Measurements from ENCODE around the gene ABHD5.
A peak's percentile ranks its signal among the peaks of the same experiment; 100 is the strongest.
"Not testable (repeated sequence)": the region's sequence is repeated elsewhere in the genome, so short reads cannot be mapped to it uniquely, and the experiment has no call there.

The ABHD5 gene

DNA sequence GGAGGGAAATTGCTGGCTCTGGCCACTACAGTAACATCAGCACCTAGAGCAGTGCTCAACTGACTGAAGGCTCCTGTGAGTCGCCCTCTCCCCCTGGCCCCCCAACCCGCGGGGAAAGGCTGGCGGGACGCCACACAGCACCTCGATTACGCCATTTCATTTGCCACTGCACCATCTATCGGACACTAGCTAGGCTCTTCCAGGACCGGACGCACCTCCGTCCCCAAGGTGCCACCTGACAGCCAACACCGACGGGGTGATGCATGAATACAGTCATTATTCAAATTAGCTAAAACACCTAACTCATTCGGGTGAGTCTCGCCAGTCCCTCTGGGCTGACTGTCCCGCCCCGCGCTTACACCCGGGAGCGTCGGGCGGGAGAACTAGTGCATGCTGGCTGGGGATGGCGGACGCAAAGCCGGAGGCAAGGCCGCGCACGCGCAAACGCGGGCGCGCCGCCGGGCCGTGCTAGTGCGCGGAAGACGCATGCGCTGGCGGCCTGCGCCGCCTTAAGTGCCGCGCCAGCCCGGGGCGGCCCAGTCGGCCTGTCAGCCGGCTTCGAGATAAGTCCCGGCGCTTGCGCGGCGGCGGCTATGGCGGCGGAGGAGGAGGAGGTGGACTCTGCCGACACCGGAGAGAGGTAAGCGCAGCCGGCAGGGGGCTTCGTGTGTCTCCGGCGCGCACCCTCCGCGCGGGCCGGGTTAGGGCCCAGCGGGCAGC, at the start of gene ABHD5:
ABHD5 (plus strand) TSS at position 539 of the 720 bp plus-strand sequence; CDS start at position 594, 55 bp downstream.
- peak; percentile 76 for DNase-seq

DNA sequence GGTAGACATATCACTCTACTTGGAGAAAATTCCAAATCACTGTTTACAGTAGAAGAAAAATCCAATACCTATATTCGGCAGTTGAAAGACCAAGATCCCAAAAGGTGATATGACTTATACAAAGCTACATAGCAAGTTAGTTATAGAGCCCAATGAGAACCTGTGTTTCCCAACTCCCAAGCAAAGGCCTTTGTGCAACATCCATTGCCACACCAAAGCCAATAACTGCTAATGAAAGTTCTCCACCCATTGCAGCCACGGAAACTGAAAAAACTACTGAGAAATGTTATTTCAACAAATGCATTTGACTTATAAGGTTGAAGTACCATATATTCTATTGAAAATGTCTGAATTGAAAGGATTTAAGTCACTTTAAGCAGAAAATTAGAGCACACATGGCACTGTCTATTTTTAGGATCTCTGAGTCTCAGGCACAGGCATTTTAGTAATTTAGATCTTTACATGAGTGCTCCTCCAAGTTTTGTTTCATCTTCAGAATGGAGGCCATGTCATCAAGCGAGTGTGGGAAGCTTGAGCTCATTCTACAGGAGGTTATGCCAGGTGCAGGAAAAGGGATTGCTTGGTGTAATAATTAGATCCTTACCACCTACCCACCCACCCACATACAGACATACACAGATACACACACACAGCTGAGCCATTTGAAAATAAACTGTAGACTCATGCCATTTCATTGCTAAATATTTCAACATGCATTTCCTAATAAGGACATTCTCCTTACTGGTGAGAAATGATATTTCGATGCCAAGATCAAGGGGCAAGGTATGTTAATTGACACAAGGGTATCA, 49.2 kb upstream of the ABHD5 start:
- no peak for DNase-seq

- DNase-seq: no peak
Observed at GRCh38 chr3:43644443-43644842, 46.3 kb upstream of the ABHD5 start.

DNA sequence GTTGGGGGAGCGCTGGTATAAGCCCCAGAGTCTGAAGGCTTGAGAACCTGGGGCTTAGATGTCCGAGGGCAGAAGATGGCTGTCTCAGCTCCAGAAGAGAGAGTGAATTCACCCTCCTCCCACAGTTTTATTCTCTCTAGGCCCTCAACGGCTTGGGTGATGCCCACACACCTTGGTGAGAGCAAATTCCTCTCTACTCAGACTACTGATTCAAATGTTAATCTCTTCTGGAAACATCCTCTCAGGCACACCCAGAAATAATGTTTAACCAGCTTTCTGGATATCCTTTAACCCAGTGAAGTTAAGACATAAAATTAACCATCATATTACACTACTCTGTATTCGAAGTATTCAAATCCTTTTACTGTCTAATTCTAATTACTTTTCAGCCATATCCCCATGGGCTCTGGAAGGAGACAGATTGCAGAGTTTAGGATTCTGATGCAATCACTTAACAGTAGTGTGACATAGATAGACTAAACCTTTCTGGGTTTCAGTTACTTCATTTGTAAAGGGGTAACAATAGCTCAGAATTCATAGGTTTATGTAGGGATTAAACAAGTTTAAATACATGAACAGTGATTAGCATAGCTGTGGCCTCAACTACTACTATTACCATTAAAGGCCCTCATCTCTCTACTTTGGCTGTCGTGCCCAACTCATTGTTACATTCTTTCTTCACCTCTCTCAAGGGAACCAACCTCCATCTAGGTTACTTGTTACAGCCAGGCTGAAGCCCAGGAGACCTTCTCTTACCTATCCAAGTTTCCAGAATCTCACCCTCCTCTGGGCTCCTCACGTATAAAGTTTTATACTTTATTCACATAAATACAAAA, 43.2 kb upstream of the ABHD5 start:
- DNase-seq: no peak

DNA sequence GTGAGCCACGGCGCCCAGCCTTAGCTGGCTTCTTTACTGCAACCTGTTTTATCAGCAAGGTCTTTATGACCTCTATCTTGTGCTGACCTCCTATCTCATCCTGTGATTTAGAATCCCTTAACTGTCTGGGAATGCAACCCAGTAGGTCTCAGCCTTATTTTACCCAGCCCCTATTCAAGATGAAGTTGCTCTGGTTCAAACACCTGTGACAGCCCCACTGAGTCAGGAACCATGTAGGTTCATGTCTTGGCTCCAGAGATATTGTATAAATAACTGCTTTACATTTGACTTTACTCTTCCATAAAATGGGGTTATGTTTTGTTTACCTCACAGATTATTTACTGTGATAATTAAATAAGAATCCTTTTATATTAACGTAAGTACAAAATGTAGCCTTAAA, 41.8 kb upstream of the ABHD5 start:
- no peak for DNase-seq

- DNase-seq: no peak
Observed at GRCh38 chr3:43649365-43649968, 41.3 kb upstream of the ABHD5 start.

GRCh38 chr3:43650345-43650744, 40.4 kb upstream of the ABHD5 start:
- DNase-seq: no peak

DNA sequence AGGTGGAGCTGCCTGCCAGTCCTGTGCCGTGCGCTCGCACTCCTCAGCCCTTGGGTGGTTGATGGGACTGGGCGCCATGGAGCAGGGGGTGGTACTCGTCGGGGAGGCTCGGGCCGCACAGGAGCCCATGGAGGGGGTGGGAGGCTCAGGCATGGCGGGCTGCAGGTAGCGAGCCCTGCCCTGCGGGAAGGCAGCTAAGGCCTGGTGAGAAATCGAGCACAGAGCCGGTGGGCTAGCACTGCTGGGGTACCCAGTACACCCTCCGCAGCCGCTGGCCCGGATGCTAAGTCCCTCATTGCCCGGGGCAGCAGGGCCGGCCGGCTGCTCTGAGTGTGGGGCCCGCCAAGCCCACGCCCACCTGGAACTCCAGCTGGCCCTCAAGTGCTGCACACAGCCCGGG, 34.3 kb upstream of the ABHD5 start:
- DNase-seq: not testable (repeated sequence)

GRCh38 chr3:43659250-43659880, 31.4 kb upstream of the ABHD5 start:
- DNase-seq: no peak

DNA sequence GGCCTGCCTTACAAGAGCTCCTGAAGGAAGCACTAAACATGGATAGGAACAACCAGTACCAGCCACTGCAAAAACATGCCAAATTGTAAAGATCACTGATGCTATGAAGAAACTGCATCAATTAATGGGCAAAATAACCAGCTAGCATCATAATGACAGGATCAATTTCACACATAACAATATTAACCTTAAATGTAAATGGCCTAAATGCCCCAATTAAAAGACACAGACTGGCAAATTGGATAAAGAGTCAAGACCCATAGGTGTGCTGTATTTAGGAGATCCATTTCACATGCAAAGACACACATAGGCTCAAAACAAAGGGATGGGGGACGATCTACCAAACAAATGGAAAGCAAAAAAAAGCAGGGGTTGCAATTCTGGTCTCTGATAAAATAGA, 29.4 kb upstream of the ABHD5 start:
- not testable (repeated sequence) for DNase-seq

GRCh38 chr3:43665011-43665410, 25.7 kb upstream of the ABHD5 start:
- not testable (repeated sequence) for DNase-seq

- DNase-seq: no peak
Observed at GRCh38 chr3:43670635-43671522, 19.9 kb upstream of the ABHD5 start.

DNA sequence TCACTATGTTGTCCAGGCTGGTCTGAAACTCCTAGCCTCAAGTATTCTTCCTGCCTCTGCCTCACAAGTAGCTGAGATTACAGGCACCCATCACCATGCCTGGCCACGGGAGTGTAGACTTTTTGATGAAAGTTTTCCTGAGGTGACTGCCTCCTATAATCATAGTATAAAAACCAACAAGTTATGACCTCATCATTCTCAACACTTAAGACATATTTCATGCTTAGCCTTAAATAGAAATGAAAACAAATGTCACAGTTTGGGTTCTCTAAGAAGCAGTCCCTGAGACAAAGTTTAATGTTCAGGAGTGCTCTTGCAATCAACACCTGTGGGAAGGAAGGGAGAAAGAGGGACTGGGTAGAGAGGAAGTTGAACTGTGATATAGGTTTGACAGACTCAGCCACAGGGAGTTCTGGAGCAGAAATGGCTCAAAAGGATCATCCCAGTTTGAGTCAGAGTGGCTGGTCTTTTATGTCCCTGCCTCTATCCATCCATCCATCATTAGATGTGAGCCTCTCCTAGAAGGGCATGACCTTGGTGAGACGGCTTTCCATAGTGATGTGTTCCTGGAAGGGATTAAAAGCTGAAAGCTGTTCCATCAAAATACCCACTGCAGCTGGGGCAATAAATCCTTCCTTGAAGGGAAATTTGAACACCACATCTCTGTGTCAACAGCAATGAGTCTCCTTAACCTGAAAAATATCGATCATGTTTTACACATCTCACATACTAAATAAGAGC, 16.2 kb upstream of the ABHD5 start:
- no peak for DNase-seq

DNA sequence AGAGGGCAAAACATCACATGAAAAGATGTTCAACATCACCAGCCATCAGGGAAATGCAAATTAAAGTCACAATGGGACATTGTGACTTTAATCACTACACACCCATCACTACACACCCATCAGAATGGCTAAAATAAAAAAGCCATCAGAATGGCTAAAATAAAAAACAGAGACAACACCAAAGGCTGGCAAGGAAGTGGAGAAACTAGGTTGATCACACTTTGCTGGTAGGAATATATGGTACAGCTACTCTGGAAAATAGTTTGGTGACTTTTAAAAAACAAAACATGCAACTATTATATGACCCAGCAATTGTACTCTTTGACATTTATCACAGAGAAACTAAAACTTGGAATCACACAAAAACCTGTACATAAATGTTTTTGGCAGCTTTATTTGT, 15.1 kb upstream of the ABHD5 start:
- DNase-seq: no peak

- DNase-seq: no peak
Observed at GRCh38 chr3:43676441-43676840, 14.3 kb upstream of the ABHD5 start.

GRCh38 chr3:43678375-43678774, 12.4 kb upstream of the ABHD5 start:
- DNase-seq: not testable (repeated sequence)

DNA sequence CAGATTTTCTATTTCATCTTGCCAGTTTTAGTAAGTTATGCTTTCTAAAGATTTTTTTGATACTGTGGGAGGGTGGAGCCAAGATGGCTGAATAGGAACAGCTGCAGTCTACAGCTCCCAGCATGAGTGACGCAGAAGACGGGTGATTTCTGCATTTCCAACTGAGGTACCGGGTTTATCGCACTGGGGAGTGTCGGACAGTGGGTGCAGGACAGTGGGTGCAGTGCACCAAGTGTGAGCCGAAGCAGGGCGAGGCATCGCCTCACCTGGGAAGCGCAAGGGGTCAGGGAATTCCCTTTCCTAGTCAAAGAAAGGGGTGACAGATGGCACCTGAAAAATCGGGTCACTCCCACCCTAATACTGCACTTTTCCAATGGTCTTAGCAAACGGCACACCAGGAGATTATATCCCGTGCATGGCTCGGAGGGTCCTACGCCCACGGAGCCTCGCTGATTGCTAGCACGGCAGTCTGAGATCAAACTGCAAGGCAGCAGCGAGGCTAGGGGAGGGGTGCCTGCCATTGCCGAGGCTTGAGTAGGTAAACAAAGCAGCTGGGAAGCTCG, 11.8 kb upstream of the ABHD5 start:
- DNase-seq: not testable (repeated sequence)

DNA sequence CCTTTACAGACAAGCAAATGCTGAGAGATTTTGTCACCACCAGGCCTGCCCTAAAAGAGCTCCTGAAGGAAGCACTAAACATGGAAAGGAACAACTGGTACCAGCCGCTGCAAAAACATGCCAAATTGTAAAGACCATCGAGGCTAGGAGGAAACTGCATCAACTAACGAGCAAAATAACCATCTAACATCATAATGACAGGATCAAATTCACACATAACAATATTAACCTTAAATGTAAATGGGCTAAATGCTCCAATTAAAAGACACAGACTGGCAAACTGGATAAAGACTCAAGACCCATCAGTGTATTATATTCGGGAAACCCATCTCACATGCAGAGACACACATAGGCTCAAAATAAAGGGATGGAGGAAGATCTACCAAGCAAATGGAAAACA, 9.9 kb upstream of the ABHD5 start:
- not testable (repeated sequence) for DNase-seq

- no peak for DNase-seq
Observed at GRCh38 chr3:43684944-43685343, 5.8 kb upstream of the ABHD5 start.

GRCh38 chr3:43685921-43686320, 4.8 kb upstream of the ABHD5 start:
- no peak for DNase-seq
